T1000 (cell line): ENCODE results near the gene NTM.
A peak's percentile ranks its signal among the peaks of the same experiment; 100 is the strongest.
"Not testable (repeated sequence)": the region's sequence is repeated elsewhere in the genome, so short reads cannot be mapped to it uniquely, and the experiment has no call there.

Experiments used
- DNase-seq: peaks from one replicate; lab custom pipeline; 2025; ENCODE audit warnings: mixed read lengths; lab: John Stamatoyannopoulos, UW

The NTM gene

DNA sequence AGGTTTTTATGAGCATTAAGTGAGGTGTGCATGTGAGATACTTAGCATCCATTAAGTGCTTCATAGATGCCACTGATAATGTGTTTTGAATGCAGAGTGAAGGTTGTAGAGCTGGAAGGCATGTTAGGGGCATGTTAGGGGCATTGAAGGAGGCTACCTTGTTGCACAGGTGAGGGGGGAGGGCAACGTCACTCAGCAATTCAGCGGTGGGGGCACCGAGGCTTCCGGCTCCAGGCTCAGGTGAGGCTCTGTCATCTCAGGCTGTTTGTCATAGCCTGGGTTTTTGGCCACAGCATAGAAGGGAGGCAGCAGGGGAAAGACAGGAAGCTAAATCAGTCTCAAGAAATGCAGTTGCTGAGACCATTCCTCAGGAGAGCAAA is 299.0 kb downstream of the NTM start:
- no peak for DNase-seq

DNA sequence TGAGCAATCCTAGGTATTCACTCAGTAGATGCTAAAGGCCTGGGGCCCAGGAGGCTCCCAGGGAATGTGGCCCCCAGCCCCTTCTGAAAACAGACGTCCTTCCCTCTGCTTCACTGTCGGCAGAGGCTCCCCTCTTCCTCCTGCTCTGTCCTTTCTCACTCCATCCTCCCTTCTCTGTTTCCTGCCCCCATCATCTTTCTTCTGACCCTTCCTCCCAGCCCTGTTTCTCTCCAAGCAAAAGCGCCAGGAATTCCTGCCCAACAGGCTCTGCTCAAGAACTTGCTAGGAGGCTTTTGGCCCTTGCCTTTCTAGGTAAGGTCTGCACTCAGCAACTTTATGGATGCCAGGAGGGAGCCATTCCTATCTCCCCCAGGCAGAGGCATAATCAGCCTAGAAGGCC is 300.5 kb downstream of the NTM start:
- no peak for DNase-seq

DNA sequence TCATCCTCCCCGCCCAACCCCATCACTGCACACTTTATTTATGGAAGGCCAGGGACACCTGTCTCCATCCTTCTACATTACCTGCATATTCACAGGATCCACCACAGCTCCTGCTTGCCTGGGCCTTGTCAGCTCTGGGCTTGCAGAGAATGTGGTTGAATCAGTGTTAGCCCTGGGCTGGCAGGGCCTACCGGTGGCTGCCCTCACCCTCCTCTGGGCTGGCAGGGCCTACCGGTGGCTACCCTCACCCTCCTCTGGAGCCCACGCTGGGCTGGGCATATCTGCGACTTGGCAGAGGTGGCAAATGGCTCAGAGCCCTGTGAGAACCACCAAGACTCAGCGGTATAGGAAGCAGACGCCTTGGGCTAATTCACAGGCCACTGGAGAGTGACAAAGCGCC is 300.9 kb downstream of the NTM start:
- DNase-seq, result no peak

DNA sequence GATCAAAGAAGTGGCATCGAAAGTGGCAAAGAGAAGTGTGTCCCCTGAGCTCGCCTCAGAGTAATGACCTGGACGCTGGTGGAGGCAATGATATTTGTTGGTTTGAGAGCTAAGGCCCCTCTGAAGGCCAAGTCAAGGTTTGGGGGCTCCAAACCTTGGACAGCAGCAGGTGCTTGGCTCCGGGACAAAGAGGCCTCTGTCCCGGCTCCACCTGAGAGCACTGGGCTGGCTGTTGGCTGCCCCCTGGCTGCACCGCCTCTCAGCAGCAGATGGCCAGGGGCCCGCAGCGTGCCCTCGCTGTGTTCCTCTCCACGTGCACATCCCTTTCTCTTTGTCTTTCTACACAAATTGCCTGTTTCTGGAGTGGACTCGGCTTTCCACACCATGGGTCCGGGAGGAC is 301.3 kb downstream of the NTM start:
- no peak for DNase-seq

DNA sequence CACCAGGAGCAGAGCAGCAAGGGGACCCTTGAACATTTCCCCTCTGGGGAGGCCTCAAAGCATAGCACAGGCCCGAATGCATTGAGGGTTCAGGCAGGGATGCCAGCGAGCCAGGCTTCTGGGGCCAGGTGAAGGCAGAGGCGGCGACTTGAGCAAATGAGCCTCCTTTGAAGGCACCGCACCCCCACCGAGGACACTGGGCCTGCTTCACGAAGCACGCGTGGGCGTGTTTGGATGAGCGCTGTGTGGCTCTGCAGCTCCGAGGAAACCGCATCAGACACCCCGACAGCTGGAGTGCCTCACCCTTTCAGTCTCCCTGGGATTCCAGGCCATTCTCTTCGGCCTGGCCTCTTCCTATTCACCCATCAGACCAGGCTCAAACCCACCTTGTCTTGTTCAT is 301.8 kb downstream of the NTM start:
- DNase-seq, result no peak

DNA sequence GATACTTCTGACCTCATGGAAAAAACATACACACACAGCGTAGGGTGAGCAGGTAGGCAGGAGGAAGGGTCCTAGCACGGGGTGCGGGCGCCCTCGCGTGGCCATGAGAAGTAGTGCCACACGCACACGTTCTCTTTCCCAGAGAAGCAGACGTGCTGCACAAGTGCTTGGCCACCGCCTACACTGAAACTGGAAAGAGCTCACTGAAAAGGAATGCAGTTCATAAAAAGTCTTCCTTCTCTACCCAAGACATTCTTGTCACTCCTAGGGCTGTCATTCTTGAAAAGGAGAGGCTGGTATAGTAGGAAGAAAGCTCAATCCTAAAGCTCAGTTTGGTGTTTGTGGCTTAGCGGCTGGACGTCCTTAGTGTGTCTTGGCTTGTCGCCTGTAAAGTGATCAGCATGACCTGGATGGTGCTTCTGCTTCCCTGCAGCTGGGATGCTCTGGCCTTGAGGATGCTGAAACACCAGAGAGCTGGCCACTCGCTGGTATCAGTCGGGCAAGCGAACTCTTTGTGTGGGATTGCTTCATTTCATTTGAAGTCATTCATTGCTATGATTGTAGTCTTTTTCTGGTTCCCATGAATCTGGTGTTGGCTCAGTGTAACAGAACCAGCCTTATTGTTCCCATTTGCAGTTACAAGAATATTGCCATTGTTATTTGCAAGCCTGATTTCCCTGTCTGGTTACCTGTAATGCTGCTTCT is 303.8 kb downstream of the NTM start:
- DNase-seq, result peak; percentile 14

DNA sequence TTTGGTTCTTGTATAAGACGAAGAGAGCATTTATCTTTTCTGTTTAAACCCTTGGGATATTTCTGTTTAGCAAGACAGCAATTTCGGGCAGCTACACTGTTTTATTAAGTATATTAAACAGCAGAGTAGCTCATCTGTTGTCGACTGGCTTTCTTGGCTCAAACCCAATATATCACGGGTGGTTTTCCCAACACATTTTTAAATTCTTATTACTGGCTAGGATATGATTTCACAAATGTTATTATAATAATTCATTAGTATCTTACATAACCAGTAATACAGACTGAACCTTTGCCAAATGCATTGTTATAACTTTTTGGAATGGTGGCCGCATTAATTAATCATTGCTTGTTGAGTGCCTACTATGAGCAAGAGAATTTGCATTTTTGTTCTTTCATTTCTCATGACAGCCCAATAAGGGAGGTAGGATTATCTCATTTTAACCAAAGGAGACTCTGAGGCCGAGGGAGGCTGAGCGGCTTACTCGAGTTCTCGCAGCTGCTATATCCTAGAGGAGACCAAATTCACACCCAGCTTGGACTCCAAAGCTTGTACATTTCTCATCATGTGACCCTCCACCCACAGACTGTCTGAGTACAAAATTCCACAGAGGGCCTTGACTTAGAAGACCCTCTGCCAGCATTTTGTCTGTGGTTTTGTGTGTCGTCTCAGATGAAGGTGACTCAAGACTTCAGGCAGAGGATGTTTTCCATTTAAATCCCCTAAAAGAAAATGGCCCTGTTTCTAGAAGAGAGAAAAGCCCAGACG is 304.9 kb downstream of the NTM start:
- no peak for DNase-seq

DNA sequence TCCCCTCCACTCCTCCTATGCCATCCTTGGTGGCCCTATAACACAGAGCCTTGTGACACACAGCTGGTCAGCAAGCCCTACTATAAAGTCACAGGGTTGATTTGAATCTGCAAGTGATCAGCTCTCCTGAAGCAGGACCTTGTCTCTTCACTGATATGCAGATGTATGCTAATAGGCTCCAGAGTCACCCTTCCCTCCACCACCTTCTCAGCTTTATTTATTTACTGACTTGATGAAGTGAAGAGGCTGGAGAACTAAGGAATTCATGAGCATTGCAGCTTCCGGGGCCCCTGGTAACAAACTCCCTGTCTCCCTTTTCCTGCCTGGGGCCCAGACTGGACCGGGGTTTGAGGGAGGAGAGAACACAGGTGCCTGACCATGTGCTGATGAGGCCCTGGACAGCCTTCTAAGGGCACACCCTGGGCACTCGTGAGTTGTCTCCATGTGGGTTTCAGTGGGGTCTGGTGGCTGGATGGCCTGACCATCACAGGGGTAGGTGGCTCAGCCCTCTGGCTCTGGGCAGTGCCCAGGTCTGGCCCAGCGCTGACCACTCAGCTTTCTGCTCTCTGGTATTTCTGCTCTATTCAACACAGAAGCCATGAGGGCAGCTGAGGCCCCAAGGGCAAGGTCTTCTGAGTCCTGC is 307.5 kb downstream of the NTM start:
- no peak for DNase-seq

DNA sequence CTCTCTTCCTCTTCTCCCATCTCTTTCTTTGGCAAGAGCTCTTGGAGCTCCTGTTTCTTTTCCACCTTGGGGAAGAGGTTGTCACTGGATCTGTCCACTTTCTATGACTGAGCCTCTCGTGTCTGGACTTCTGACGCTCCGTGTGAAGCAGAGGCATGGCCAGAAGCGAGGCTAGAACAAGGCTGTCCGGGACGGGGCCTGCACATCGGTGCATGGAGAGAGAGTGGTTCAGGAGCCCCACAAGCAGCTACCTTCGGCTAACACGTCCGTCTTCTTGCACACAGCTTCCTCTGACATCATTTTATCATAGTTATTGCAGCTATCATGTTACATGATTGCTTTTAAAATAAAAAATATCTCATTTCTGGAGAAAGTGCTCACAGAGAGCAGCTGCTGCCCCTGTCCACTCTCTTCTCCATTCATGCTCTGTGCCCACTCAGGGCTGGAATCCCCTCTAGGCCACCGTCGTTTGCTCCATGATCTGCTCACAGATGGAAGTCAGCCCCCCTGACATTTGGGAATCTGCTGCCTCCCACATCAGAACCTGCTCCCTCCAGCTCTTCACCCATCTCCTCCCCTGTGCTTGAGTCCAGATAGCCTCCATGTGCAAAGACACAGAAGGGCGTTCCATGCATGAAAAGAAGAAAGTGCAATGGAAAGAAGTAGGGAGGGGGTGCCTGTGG is 308.4 kb downstream of the NTM start:
- no peak for DNase-seq

DNA sequence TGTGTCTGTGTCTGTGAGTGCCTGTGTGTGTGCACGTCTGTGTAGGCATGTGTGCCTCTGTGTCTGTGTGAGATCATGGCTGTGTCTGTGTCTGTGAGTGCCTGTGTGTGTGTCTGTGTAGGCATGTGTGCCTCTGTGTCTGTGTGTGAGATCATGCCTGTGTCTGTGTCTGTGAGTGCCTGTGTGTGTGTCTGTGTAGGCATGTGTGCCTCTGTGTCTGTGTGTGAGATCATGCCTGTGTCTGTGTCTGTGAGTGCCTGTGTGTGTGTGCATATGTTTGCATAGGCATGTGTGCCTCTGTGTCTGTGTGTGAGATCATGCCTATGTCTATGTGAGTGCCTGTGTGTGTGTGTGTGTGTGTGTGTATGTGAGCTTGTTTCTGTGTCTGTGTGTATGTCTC is 310.0 kb downstream of the NTM start:
- DNase-seq, result not testable (repeated sequence)

DNA sequence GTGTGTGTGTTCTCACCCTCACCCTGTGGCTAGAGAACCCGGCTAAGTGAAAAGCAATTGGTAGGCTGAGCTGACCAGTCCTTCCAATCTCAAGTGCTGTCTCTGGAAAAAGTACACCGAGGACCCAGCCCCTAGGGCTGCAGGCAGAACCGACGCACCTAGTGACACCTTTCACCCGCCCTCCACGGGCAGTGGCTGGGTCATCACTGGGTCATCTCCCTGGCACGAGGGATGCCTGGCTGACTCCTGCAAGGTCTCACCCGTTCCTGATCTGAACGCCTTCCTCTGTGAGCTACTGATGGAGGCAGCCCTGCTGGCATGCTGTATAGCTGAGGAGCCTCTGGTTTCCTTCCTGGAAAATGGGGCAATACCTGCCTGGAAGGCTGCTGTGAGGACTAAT is 311.5 kb downstream of the NTM start:
- DNase-seq, result no peak

DNA sequence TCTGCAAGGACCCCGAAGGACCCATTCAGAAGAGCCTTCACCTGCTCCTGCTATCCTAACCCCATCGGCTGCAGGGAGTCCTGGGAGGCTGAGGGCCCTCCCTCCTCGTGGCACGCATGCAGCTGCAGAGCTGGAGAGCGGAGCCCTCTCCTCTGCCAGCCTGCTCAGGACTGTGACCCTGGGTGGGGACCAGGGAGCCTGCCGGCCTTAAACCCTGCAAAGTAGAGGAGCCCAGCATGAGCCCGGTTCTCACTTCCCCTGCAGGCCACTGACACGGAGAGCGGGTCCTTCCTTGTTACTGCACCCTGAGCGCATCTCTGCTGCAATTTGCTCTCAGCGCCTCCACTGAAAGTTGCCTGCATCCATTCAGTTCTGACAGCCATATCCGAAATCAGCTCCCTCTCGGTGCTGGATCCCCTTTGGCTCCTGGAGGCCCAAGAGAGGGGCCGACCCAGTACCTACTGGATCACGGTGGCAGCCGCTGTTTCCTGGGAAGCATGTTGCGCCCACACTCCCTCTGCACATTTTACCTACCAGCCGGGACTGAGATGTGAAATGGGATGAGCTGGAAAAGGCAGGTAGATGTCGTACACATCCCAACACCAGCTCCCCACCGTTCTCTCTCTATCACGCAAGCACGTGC is 312.1 kb downstream of the NTM start:
- DNase-seq, result no peak

DNA sequence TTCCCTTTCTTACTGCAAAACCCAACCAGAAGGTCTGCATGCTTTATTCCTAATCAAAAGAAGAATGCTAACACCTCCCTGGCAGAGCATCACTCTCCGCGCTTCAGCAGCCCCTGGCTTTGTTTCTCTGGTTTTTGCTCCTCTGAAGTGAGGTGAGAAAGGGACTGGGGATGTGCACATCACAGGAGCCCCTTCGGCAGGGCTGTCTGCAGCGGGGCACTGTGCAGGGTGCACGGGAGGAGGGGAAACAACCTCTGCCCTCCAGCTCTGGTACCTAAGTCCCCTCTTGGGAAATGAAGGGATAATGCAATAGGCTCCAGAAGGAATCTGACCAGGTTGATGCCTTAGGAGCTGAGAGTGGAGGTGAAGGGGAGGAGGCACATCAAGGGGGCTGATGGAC is 312.7 kb downstream of the NTM start:
- no peak for DNase-seq

DNA sequence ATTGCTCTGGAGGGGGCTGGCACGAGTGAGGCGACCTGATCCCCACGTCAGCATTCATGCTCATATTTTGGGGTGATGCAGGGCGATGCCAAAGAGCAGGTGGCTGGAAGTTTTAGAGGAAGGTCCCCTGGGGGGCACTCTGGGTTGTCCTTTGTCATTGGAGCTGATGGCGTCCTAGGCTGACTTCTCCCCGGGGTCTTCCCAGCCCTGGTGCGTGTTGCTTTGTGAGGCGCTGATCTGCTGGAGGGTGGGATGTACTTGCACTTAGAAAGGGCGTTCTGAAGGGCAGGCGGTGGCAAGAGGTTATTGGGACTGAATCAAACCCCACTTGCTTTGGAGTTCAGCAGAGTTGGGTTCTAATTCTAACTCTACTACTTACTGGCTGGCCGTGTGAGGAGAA is 313.3 kb downstream of the NTM start:
- DNase-seq, result no peak

DNA sequence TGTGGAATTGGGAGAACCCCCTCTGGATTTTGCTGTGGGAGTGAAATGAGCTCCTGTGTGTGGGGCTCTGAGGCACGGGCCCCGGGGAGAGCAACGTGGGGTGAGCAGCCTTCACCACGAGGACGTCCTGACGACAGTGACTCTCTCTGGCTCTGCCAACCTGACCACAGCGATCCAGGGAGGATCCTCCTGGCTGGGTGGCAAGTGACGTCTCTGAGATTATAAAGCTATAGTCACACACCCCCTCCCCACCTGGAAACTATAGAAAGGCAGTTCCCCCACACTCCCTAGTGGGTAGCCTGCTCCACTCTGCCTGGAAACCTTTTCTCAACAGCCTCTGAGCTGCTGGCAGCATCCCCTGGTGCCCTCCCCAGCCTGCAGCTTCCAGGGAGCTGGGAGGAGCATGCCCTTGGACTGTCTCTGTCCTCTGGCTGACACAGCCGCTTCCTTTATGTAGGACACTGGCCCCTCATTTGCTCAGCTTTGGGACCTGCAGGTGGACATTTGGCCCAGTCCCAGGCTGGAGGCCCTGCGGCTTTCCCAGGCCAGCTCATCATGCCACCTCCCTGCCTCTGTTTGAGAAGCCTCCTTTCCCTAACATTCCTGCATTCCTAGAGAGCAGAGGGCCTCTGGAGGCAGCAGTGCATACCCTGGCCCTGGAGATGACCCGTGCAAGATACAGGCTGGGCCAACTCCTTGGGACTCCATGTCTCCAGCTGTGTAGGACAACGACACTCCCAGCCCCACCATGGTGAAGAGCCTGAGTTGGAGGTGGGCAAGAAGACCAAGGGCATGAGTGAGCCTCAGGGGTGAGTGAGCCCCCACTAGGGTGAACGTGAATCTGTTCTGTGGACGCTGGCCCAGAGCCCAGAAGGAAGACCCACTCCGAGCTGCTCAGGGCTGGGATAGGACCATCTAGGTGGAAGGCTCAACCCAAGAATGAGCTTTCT is 314.0 kb downstream of the NTM start:
- DNase-seq, result no peak

DNA sequence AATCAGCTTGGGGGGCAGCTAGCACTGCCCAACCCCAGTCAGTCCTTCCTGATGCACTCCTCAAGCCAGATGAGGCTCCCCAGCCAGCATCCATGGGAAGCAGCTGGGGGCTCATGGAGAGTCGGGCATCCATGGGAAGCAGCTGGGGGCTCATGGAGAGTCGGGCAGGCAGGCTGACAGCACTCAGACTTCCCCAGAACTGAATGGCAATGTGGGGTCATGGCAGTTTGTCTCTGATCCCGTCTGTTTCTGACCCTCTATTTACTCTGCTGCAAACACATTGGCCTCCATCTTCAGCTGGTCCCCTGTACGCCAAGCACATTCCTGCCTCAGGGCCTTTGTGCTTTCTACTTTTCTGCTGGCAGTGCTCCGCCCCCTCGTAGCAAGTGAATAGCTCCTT is 314.8 kb downstream of the NTM start:
- DNase-seq, result no peak

DNA sequence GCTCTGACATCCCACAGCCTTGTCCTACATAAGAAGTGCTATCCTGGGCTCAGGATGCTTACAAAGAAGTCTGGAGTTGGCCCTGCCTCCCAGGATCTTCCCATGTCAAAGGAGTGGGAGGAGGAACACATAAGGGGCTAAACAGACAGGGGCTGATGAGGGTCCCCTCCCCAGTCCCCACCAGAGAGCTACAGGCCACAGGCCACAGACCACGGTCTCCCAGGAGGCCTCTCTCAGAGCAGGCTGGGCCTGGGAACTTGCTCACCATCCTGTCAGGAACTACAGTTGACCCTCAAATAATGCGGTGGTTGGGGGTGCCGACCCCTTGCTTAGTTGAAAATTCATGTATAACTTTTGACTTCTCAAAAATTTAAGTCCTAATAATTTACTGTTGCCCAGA is 315.5 kb downstream of the NTM start:
- DNase-seq, result no peak

DNA sequence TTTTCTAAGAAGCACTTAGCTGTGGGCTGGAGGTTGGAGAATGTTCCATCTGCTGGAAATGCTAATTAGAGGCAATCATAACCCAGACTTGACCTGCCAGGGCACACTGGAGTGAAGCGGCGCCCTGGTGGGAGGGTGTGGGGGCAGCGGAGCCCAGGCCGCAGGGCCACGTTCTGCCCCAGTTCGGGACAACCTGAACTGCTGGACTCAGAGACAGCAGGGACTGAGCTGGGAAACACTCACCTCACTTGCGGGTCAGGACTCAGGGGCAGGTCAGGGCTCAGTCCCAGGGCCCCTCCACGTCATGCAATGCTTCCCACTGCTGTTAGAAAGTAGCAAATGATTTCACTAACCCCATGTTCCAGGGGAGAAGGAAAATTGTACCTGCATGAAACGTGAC is 316.4 kb downstream of the NTM start:
- DNase-seq, result no peak

DNA sequence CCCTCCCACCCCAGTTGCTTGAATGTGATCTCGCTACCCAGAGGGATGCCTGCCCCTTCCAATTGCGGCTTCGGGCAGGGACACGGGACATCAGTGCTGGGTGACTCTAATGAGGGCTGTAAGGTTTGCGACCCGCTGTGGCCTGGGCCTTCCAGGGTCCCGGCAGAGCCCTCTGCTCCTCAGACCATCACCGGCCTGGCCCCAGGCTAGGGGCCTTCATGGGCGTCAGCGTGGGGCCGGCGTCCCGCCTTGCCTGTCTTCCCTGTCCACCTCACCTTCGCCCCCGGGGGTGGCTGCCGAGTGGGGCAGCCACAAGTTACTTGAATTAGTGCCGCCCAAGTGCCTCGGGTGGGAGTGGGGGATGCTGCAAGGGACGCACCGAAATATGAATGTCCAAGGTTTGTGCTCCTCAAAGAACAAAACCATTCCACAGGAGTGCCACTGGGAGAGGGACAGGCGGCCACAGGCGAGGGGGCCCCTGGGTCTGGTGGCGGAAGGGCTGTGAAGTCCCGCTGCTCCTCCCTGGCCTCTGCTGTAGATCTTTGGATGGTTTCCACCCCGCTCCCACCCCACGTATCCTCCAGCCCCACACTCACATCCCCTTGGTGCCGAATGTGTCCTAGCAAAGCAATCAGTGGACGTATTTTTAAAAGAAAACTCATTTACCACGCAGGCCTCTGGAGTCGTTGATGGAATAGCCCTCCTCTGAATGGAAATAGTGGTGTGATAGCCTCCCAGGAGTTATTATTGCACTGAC is 317.1 kb downstream of the NTM start:
- no peak for DNase-seq

DNA sequence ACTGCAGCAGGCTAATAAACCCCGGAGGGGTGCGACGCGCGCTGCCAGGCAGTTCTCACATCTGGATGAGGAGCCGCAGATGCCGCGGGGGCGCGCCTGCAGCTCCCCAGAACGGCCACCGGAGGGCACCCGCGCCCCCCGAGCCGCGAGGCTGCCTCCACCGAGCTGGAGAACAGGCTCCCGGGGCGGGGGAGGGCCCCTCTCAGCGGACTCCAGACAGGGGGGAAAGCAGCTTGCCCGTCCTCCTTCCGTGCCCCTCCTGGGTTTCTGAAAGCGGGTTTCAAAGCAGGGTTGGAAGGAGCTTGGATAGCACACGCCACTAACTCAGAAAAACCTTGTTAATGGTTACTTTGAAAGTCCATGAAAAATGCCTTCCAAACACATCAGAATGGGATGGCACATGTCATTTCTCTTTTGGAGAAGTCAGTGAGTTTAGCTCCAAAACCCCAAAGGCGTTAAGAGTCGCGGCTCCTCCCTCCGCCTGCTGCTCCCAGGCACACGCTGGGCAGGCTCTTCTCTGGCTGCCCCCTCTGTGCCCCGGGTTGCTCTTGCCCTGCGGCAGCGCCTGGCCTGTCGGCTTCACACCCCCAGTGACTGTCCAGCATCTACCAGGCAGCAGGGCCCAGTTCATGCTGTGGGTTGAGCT is 317.8 kb downstream of the NTM start:
- no peak for DNase-seq
